Smooth muscle cell of the brain vasculature (primary cell): Measurements from ENCODE around the gene COL9A2.
"Not testable (repeated sequence)": the region's sequence is repeated elsewhere in the genome, so short reads cannot be mapped to it uniquely, and the experiment has no call there.

ENCODE experiments used
- DNase-seq: peaks from one replicate; pipeline ENCODE4 v3.0.0-alpha.2; 2012; ENCODE audit warnings: low read depth, low spot score

Gene COL9A2

DNA sequence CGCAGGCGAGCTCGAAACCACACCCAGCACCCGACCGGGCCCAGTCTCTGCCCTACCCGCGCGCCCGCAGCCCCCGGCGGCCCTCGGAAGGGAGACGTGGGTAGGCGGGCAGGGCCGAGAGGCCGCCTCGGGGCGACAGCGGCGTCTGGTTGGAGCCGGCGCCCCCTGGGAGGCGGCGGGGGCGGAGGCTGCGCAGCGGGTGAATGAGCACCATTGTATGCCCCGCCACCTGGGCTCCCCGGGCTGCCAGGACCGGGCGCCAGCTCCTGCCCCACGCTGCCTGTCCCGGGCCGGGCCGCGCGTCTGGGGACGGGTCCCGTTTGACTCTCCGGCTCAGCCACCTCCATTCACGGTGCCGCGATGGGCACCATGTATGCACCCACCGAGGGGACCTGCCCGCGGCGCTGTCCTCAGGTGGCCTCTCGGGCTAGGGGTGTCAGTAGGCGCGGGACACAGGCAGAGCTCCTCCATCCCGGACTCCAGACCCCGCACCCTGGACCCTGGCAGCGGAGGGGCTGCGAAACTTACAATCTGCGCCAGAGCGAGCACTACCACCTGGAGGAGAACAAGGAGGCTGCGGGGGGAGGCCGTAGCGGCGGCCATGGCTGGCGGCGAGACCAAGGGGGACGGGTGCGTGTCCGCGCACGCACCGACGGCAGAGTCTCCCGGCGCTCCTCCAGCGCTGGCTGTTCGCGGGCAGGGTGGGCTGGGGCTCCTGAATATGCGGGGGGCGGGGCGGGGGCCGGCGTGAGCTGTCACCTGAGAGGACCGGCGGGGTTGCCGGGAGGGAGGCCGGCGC is at the start of gene COL9A2:
COL9A2 (minus strand) TSS at position 692 of the 799 bp plus-strand sequence; CDS start at position 603, 89 bp downstream.
- DNase-seq = no peak

DNA sequence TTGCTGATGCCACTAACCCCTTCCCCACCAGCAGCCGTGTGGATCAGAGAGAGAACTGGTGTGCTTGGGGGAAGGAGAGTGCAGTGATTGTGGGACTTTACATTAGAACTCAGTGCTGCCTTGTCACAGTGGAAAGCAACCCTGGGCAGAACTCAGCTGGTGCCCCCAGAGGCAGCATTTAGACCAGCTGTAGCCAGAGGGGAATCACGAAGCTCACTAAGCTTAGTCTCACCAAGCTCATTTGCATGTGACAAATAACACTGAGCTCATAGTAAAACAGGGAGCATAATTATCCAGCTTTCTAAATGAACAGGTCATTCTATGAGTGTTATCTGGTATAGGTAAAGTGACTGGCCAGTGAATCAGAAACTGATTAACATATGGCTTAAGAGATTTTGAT is 46.6 kb upstream of the COL9A2 start:
- no peak for DNase-seq

DNA sequence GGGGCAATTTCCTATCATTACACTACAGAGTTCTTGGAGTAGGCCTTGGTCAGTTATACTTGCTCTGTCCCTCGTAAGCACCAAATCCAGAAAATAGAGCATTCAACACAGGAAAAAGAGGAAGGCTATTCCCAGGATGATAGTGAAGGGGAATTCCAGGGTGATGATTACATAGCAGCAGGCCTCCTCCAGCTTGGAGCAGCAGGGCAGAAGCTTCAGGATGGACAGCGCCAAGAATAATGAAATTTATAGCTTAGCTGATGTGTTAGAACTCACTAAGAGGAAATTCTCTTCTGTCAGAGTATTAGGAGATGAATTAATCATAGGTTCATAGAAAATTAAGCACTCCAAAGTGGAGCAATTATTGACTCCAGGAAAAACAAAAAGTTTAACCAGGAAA is 45.6 kb upstream of the COL9A2 start:
- DNase-seq = peak; percentile 13

DNA sequence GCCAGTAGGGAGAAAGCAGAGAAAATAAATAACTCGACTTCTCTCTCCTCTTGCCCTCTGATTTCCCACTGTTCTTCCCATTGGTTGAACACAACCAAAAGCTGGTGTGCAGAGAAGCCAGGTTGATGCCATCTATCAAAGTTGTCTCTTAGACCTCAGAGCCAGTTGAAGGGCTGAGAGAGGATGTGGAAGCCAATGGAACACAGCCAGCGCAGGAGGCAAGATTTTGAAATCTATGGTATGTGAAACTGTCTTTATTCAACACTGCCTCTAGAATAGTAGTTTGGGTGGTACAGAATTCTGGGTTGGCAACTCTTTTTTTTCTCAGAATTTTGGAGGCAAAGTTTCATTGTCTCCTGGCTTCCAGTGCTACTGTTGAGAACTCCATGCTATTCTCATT is 45.1 kb upstream of the COL9A2 start:
- no peak for DNase-seq

DNA sequence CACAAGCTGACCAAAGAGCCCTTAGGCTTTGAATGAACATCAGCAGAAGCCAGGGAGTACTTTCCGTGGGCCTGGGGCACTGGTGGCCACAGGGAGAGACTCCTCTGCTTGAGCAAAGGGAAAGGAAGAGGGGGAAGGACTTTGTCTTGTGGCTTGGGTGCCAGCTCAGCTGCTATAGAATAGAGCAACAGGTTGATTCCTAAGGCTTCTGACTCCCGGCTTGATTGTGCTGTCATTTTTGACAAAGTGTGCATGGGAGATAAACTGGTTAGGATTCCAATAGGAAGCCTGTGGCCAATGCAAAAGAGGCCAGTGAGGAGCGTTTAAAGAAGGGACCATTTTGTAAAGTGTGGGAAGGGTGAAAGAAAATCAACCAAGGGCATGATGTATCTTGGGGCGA is 44.6 kb upstream of the COL9A2 start:
- DNase-seq = no peak

DNA sequence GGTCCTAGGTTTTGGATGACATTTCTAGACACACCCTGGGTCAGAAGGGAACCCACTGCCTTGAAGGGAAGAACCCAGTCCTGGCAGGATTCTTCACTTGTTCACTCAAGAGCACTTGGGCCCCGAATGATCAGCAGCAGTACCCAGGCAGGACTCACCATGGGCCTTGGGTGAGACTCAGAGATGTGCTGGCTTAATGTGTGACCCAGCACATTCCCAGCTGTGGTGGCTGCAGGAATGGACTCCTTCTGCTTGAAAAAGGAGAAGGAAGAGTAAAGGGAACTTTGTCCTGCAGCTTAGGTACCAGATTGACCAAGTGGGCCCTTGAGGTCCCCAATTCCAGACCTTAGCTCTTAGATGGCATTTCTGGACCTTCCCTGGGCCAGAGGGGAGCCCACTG is 44.1 kb upstream of the COL9A2 start:
- no peak for DNase-seq

DNA sequence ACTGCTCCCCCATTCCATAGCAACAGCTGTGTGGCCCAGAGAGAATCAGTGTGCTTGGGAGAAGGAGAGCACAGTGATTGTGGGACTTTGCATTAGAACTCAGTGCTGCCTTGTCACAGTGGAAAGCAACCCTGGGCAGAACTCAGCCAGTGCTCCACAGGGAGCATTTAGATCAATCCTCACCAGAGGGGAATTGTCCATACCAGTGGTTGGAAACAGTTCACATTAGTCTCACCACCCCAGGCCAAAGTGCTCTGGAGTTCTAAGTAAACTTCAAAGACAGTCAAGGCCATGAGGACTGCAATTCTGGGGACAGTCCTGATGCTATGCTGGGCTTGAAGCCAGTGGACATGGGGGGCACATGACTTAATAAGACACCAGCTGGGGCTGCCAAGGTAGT is 43.5 kb upstream of the COL9A2 start:
- no peak for DNase-seq

DNA sequence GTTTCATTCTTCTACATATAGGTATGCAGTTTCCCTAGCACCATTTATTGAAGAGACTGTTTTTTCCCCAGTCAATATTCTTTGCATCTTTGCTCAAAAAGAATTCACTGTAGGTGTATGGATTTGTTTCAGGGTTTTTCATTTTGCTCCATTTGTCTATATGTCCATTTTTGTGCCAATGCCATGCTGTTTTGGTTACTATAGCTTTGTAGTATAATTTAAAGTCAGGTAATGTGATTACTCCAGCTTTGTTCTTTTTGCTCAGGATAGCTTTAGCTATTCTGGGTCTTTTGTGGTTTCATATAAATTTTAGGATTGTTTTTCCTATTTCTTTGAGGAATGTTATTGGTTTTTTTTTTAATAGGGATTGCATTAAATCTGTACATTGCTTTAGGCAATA is 40.5 kb upstream of the COL9A2 start:
- no peak for DNase-seq

DNA sequence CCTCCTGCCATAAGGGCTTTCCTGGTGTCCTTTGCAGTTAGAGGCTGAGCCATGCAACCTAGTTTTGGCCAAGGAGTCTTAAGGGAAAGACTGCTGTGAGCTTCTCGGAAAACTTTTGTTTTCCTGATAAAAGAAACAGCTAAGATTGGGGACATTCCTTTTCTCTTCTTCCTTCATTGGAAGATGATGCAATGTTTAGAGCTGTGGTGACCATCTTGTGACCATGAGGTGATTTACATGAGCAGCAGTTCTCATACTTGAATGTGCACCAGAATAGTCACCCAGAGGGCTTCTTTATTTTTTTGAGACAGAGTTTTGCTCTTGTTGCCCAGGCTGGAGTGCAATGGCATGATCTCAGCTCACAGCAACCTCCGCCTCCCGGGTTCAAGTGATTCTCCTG is 36.0 kb upstream of the COL9A2 start:
- DNase-seq = no peak

DNA sequence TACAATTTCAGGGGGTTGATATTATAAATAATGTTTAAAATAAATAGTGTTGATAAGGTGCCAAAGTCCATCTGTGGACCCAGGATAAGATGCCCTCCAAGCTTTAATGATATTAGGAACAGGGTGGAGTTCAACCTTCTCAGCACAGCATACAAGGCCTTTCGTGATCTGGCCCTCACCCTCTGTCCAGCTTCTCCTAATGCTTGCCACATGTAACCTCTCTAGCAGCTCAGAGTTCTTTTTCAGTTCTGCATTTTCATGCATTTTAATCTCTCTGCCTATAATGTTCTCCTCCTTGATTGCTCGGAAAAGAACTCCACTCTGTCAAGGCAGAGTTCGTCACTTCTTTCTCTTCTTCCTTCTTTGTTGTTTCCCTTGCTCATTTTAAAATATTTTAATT is 35.0 kb upstream of the COL9A2 start:
- no peak for DNase-seq

DNA sequence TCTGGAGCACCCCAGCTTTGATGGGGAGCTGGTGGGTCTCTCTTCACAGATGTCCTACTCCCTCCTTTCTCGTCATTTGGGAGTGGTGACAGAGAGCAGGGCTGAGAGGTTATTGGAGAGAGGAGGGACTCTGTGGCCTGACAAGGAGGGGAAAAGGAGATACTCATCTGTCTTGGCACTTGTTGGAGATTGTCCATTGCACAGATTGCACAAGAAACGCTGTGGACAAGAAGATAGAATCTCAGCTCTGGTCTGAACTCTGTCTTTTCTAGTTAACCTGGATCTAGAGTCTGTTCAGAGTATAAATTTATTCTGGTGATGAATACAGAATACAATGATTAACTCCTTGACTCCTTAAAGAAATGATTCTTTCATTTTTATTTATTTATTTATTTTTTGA is 34.0 kb upstream of the COL9A2 start:
- no peak for DNase-seq

DNA sequence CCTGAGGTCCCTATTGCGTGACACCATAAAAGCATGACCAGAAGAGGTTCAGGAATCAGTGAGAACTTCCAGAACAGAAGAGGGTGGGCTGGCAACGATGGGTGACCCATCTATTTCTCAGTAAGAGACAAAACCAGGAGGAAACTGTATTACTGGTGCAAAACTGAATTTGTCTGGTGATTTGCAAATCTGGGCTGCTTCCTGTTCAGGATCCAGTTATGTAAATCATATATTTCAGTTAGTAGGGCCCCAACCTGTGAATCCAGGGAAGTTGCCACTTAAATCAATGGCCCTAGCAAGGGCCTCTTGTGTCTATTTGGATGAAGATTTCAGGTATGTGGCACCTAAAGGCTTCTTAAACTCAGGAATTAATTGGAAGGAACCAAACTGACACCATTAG is 33.3 kb upstream of the COL9A2 start:
- DNase-seq = no peak

DNA sequence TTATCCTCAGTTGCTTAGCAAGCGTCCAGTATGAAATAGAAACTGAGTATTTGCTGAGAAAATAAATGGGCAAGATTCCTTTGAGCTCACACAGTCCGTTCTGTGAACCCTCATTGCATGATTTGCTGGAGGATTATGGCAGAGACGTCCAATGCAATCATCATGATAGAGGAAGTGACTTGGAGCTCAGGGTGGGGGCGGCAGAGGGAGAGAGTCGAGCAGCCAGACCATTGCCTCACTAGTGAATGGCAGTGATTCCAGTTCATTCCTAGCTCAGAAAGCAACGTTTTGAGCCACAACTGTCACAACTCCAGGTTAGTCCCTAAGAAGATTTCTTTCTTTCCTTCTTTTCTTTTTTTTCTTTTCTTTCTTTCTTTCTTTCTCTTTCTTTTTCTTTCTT is 27.5 kb upstream of the COL9A2 start:
- DNase-seq = no peak

DNA sequence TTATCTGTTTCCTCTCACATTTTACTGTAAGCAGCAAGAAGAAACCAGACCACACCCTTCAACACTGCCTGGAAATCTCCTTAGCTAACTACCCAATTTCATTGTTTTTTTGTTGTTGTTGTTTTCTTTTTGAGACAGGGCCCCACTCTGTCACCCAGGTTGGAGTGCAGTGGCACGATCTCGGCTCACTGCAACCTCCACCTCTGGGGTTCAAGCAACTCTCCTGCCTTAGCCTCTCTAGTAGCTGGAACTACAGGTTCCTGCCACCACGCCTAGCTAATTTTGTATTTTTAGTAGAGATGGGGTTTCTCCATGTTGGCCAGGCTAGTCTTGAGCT is 25.3 kb upstream of the COL9A2 start:
- DNase-seq = not testable (repeated sequence)

DNA sequence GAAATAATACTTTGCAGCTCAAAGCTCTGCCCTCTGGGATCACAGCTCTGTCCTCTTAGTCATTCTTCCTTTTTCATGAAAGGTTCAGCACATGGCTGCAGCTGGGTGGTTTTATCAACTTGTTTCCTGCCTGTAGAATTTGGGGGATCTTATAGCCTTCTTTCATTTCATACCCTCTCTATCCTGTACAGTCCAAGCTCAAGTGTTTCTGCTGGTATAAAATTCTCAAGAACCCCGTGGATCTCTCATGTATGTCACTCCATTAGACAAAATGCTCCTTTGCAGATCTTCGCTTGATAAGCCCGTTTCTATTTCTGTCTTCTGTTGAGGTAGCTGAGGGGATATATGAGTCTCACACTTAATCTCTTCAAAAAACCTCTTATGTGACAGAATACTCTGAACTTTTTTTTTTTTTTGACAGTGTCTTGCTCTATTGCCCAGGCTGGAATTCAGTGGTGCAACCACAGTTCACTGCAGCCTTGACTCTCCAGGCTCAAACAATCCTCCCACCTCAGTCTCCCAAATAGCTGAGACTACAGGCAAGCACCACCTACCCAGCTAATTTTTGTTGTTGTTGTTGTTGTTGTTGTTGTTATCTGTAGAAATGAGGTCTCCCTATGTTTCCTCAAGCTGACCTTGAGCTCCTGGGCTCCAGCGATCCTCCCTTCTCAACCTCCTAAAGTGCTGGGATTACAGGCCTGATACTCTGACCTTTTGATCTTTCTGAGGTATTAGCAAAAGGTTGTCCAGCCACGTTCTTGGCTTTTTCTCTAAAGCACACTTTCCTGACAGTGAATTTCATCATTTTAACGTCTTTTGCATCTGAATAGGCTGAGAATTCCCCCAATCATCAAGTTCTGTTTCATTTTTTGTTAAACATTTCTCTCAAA is 24.6 kb upstream of the COL9A2 start:
- DNase-seq = no peak

DNA sequence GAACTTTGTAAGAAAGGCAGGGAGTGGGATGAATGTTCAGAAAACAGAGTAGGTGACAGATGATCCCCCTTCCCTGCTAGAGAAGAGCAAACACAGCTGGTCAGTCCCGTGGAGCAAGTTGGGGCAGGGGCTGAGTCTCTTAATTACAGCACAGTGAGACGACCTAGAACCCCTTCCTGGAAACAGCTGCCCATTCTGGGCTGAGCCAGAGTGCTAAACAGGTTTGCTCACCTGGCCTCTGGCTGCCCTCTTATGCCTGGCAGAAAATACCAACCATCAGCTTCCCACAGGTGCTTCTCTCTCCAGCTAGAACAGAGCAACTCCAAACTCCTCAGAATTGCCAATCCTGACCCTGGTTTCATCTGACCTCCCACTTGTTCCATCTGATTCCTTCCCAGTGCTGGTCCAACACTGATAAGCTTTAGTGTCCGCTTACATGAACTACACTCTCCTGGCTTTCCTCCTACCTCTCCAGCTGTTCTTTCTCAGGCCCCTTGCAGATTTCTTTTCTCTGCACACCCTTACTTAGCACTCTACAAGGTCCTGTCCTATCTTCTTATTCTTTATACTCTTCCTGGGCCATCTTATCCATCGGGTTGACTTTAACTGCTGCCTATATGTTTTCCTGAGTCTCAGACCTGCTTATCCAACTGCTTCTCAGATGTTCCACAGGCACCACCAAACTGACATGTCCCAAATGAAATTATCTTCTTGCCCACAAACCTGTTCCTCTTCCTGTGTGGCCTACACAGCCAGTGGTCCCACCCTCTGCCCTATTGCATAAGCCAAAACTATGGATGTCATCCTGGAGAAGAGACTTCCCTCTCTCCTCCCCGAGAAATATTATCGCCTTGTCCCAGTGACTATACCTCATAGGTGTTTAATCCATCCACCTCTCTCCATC is 22.6 kb upstream of the COL9A2 start:
- no peak for DNase-seq

DNA sequence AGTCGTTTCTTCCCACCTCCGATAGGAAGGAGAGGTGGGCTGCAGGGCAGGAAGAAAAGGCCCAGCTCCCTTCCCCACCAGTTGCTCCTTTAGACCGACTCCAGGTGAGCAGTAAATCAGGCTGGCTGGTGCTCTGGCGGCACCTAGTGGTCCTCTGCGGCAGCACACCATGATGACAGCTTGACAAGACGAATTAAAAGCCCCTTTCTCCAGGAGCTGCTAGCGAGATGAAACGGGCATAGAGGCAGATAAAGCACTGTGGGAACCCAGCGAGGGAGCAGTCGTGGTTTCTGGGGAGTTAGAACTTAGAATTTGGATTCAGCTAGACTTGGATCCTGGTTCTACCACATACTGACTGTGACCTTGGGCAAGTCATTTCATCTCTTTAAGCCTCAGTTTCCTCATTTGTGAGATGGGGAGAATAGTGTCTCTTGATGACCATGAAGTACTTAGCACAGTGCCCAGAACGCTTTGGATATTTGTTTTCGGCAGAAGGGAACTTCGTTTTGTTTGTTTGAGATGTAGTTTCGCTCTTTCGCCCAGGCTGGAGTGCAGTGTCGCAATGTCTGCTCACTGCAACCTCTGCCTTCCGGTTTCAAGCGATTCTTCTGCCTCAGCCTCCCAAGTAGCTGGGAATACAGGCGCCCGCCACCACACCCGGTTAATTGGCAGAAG is 21.8 kb upstream of the COL9A2 start:
- DNase-seq = peak; percentile 64

DNA sequence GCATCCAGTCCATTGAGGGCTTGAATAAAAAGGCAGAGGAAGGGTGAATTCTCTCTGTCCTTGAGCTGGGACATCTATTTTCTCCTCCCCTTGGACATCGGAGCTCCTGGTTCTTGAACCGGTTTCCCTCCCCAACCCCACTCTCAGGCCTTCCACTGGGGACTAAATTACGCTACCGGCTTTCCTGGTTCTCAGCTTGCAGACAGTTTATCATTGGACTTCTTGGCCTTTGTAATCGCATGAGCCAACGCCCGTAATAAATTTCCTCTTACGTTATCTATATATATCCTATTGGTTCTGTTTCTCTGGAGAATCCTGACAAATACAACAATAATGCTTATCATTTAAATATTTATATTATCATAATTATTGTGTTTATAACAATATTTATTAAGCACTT is 20.4 kb upstream of the COL9A2 start:
- no peak for DNase-seq

DNA sequence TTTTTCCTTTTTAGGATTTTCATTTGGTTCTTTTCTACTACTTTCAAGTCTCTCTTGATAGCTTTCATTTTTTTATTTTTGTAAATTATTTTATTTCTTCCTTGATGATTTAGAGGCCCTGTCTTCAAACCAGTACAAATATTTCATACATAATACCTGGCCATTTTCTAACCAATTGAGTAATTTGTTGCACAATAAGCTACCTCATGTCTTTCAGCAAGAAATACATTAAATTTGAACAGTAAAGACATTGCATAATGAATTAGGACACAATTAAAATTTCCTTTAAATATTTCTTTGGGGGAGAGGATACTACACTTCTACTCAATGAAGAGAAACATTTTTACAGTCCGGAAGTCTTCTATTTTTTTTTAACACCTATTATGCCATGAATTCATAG is 15.6 kb upstream of the COL9A2 start:
- DNase-seq = no peak

DNA sequence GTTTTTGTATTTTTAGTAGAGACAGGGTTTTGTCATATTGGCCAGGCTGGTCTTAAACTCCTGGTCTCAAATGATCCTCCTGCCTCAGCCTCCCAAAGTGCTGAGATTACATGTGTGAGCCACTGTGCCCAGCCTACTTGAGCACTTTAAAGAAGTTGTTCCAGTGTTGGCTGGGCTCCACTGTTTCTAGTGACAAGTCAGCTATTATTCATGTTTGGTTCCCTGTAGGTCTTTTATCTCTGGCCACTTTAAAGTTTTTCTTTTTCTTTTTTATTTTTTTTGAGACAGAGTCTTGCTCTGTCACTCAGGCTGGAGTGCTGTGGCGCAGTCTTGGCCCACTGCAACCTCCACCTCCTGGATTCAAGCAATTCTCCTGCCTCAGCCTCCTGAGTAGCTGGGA is 14.3 kb upstream of the COL9A2 start:
- DNase-seq = not testable (repeated sequence)

DNA sequence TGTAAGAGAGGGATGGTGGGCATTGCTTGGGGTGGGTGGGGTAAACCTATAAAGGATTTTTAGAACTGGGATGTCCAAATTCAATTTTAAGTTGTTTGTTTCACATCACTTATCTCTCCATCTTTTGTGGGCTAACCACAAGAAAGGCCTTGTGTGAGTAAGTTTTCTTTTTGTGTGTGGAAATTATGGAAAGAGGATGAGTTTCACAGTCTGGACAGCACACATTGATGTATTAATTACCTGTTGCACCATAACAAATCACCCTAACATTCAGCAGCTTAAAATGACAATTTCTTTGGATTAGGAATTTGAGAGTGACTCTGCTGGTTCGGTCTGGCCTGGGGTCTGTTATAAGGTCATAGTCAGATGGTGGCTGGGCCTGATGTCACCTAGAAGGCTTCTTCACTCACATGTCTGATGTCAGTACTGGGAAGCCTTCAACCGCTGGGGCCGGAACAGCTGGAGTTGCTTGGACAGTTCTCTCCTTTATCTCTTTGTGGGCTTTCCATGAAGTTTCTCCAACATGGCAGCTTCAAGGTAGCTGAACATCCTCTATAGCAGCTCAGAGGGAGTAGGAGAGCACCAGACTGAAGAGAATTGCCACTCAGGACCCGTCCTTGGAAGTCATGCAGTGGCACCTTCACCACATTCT is 2.0 kb upstream of the COL9A2 start:
- no peak for DNase-seq
